CD4-positive, CD25-positive, alpha-beta regulatory T cell (primary cell): ENCODE measurements around the gene WDR37. TPM values are rescaled to one million over a fixed set of nuclear protein-coding genes. Genes with fewer than 3 reads are reported as not detected.
A peak's percentile ranks its signal among the peaks of the same experiment; 100 is the strongest.

ENCODE experiments used
- ATAC-seq, 2 donors: fragments of 150-1000 bp; cut with Tn5 transposase; one replicate each; pipeline ENCODE4 v1.10.0; 2021; ENCODE audit warnings: low read depth in 2 of 2, moderate number of reproducible peaks in 2 of 2, moderate library complexity in 1 of 2
- DNase-seq, 3 donors: peaks; one replicate each; pipeline versions ENCODE4 v3.0.0 to v3.0.0-alpha.2; 2012 to 2022; ENCODE audit warnings: mixed read lengths in 1 of 3
- H3K27ac ChIP-seq: one replicate; pipeline ENCODE4 v1.7.0; 2013; ENCODE audit warnings: mild to moderate bottlenecking, low read length; ENCODE audit not compliant: insufficient read depth, poor library complexity, severe bottlenecking
- H3K27me3 ChIP-seq: one replicate; pipeline ENCODE4 v1.7.0; 2013; ENCODE audit warnings: low read length; ENCODE audit not compliant: control insufficient read depth, insufficient read depth
- H3K36me3 ChIP-seq: one replicate; pipeline ENCODE4 v1.7.0; 2013; ENCODE audit warnings: mild to moderate bottlenecking, low read length, moderate library complexity; ENCODE audit not compliant: control insufficient read depth, insufficient read depth
- H3K4me1 ChIP-seq: 2 replicates; pipeline ENCODE4 v1.7.0; 2013; ENCODE audit warnings: mild to moderate bottlenecking, low read length; ENCODE audit not compliant: insufficient read depth, control insufficient read depth, poor library complexity, severe bottlenecking
- H3K4me3 ChIP-seq: one replicate; pipeline ENCODE4 v1.7.0; 2013; ENCODE audit warnings: low read depth, mild to moderate bottlenecking, low read length, moderate library complexity
- H3K9me3 ChIP-seq, 2 experiments: 1 replicate in 1 of 2; 2 replicates in 1 of 2; pipeline ENCODE4 v1.7.0; 2013; ENCODE audit warnings: low read length in 2 of 2, mild to moderate bottlenecking in 1 of 2, moderate library complexity in 1 of 2; ENCODE audit not compliant: control insufficient read depth in 2 of 2
- H3K27ac Mint-ChIP-seq, 3 donors: one replicate each; pipeline ENCODE4 v1.8.0; 2020 to 2022; ENCODE audit warnings: mild to moderate bottlenecking in 3 of 3, mixed read lengths in 3 of 3, moderate library complexity in 2 of 3
- H3K27me3 Mint-ChIP-seq: one replicate; pipeline ENCODE4 v1.8.0; 2022; ENCODE audit warnings: mild to moderate bottlenecking, mixed read lengths
- H3K36me3 Mint-ChIP-seq: one replicate; pipeline ENCODE4 v1.8.0; 2020; ENCODE audit warnings: mixed read lengths
- H3K4me1 Mint-ChIP-seq, 4 donors: one replicate each; pipeline ENCODE4 v1.8.0; 2020 to 2022; ENCODE audit warnings: mixed read lengths in 4 of 4, mild to moderate bottlenecking in 1 of 4
- H3K4me3 Mint-ChIP-seq, 4 donors: one replicate each; pipeline ENCODE4 v1.8.0; 2020 to 2022; ENCODE audit warnings: mild to moderate bottlenecking in 4 of 4, mixed read lengths in 4 of 4, moderate library complexity in 3 of 4
- H3K9me3 Mint-ChIP-seq, 7 donors: one replicate each; pipeline ENCODE4 v1.8.0; 2020 to 2022; ENCODE audit warnings: mixed read lengths in 7 of 7, mild to moderate bottlenecking in 3 of 7, moderate library complexity in 2 of 7
- polyA plus RNA-seq, 4 donors: library from polyadenylated mRNA; unstranded; fragments of 300-500 nt; fragmentation: Illumina TruSeq; gene quantifications; one replicate each; pipeline ENCODE4 v1.2.3, GENCODE V29; 2021
- total RNA-seq: library from RNA; stranded (reverse); gene quantifications from one replicate; pipeline ENCODE4 v1.2.3, GENCODE V29; 2022

The WDR37 gene
- total and polyA plus RNA-seq, 5 donors from 2014 or later, result 10.6 to 31.6 (median 12.8) TPM

- H3K4me3 ChIP-seq, result no peak overlapping the region
- no peaks in the 10 kb centered on the region for H3K27me3 ChIP-seq
- H3K9me3 Mint-ChIP-seq, result peaks cover 2 to 24% (median 8%) of the 10 kb centered on the region in 7 donors
- no peaks in the 10 kb centered on the region for H3K36me3 Mint-ChIP-seq
- DNase-seq (no peak), ATAC-seq (no peak)
- no peaks in the 10 kb centered on the region for H3K4me1 Mint-ChIP-seq
- no peak overlapping the region for H3K27ac Mint-ChIP-seq
- peaks cover 15 to 20% of the 10 kb centered on the region in 2 experiments for H3K9me3 ChIP-seq
- no peak overlapping the region for H3K4me3 Mint-ChIP-seq
- peaks cover 22% of the 10 kb centered on the region for H3K27me3 Mint-ChIP-seq
- no peaks in the 10 kb centered on the region for H3K4me1 ChIP-seq
- H3K36me3 ChIP-seq, result no peaks in the 10 kb centered on the region
- no peak overlapping the region for H3K27ac ChIP-seq
Observed at GRCh38 chr10:1141261-1141660, 85.1 kb downstream of the WDR37 start.

- no peak for DNase-seq
- H3K4me3 Mint-ChIP-seq, result no peak overlapping the region
- peaks cover 2 to 26% (median 8%) of the 10 kb centered on the region in 7 donors for H3K9me3 Mint-ChIP-seq
Observed at GRCh38 chr10:1141701-1142100, 85.5 kb downstream of the WDR37 start.

DNA sequence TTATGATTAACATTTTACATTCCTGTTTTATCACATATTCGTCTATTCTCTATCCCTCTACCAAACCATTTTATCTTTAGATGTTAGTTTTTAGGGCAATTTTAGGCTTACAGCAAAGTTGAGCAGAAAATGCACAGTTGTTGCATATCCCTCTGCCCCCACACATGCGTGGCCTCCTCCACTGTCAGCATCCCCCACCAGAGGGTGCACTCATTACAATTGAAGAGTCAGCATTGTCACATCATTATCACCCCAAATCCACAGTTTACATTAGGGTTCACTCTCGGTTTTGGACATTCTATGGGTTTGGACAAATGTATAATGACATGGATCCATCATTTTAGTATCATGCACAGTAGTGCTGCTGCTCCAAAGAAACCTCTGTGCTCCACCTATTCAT lies 86.4 kb downstream of the WDR37 start:
- Mint-ChIP-seq H3K27me3 (peaks cover 22% of the 10 kb centered on the region), H3K27ac (no peak overlapping the region)

More at GRCh38 chr10:1141701-1142100, 85.5 kb downstream of the WDR37 start:
- no peaks in the 10 kb centered on the region for H3K27me3 ChIP-seq
- no peaks in the 10 kb centered on the region for H3K4me1 ChIP-seq
- H3K27ac ChIP-seq, result no peak overlapping the region
- no peak overlapping the region for H3K27ac Mint-ChIP-seq
- no peak overlapping the region for H3K4me3 ChIP-seq
- ATAC-seq, result no peak
- H3K27me3 Mint-ChIP-seq, result peaks cover 22% of the 10 kb centered on the region
- H3K9me3 ChIP-seq, result peaks cover 18 to 22% of the 10 kb centered on the region in 2 experiments
- H3K36me3 ChIP-seq, result no peaks in the 10 kb centered on the region
- no peaks in the 10 kb centered on the region for H3K4me1 Mint-ChIP-seq
- no peaks in the 10 kb centered on the region for H3K36me3 Mint-ChIP-seq

DNA sequence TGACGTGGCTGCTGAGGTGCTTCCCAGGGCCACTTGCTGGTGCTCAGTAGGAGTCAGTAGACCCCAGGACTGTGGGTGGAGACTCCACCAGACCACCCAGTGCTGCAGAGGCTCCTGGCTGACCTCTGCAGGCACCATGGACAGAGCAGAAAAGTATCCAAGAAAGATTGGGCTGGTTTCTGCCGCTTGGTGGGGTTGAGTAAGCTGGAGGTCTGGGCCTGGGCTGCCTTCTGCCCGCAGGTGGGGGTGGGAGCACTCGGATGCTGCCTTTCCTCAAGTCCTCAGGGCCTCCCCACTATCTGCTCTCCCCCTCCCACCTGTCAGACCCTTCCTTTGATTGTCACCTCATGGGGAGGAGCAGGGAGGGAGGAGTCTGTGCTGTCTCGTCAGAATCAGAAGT lies 91.6 kb downstream of the WDR37 start:
- Mint-ChIP-seq H3K4me3 (no peak overlapping the region), H3K9me3 (peaks cover 0 to 14% (median 2%) of the 10 kb centered on the region in 7 donors), H3K4me1 (peaks cover 5 to 24% (median 10%) of the 10 kb centered on the region in 4 donors), H3K27ac (no peak overlapping the region), H3K36me3 (no peaks in the 10 kb centered on the region), H3K27me3 (peaks cover 6% of the 10 kb centered on the region)
- Histone ChIP-seq H3K4me3 (no peak overlapping the region), H3K27ac (no peak overlapping the region), H3K27me3 (no peaks in the 10 kb centered on the region), H3K9me3 (peaks cover 5 to 10% of the 10 kb centered on the region in 2 experiments), H3K36me3 (no peaks in the 10 kb centered on the region), H3K4me1 (peaks cover 5% of the 10 kb centered on the region)
- no peak for ATAC-seq
- no peak for DNase-seq

More for the DNA sequence above, 86.4 kb downstream of the WDR37 start:
- Histone ChIP-seq H3K9me3 (peaks cover 18 to 23% of the 10 kb centered on the region in 2 experiments), H3K4me1 (no peaks in the 10 kb centered on the region), H3K27me3 (no peaks in the 10 kb centered on the region), H3K36me3 (no peaks in the 10 kb centered on the region), H3K4me3 (no peak overlapping the region), H3K27ac (no peak overlapping the region)
- Mint-ChIP-seq H3K4me1 (no peaks in the 10 kb centered on the region), H3K4me3 (no peak overlapping the region), H3K36me3 (no peaks in the 10 kb centered on the region), H3K9me3 (peaks cover 2 to 31% (median 8%) of the 10 kb centered on the region in 7 donors)
- DNase-seq (peak in 1 of 3 donors; percentile 50), ATAC-seq (no peak)

DNA sequence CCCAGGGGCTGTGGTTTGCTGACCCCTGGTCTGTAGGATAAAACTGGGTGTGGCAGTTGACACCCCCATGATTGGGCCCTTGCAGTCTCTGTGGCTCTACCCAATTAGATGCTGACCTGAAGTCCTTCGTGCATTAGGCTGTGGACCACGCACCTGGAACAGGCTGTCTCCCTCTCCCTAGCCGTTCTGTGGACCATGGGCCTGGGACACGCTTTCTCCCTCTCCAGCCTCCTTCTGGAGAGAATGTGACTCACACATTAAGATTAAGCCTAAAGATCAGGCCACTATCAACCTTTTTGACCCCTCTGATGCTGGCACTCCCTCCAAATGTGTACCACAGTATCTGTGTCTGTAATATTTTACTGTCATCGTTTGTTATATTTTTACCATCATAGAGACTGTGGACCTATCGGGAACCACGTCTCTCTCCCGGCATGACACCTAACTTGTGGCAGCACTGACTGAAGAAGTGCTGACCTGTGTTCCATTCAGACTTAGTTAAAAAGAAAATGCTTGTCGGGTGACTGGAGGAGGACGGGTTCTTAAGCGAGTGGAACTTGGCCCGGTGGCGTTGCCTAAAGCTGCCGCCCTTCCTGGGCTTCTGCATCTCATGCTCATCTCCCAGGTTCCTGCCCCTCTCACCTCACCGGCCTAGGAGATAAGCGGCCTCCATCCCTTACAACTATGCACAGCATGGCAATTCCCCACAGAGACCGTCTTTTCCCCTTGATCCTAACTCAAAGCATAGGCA lies 92.8 kb downstream of the WDR37 start:
- Histone ChIP-seq H3K27me3 (no peaks in the 10 kb centered on the region), H3K36me3 (no peaks in the 10 kb centered on the region), H3K4me1 (peaks cover 5% of the 10 kb centered on the region), H3K27ac (no peak overlapping the region), H3K9me3 (peaks cover 5 to 10% of the 10 kb centered on the region in 2 experiments), H3K4me3 (no peak overlapping the region)
- Mint-ChIP-seq H3K27me3 (peaks cover 6% of the 10 kb centered on the region), H3K9me3 (peaks cover 0 to 14% (median 2%) of the 10 kb centered on the region in 7 donors), H3K4me3 (no peak overlapping the region), H3K4me1 (peaks cover 5 to 24% (median 10%) of the 10 kb centered on the region in 4 donors), H3K36me3 (no peaks in the 10 kb centered on the region), H3K27ac (no peak overlapping the region)
- ATAC-seq (no peak), DNase-seq (no peak)

GRCh38 chr10:1149793-1150637 lies 93.8 kb downstream of the WDR37 start:
- Histone ChIP-seq H3K27me3 (no peaks in the 10 kb centered on the region), H3K36me3 (no peaks in the 10 kb centered on the region), H3K9me3 (peaks cover 5 to 10% of the 10 kb centered on the region in 2 experiments), H3K27ac (no peak overlapping the region), H3K4me1 (peaks cover 5% of the 10 kb centered on the region), H3K4me3 (peak overlapping the region; percentile 41)
- DNase-seq (peak in 2 of 3 donors; percentile 14 to 82), ATAC-seq (peak; percentile 67 to 83)
- peaks cover 0 to 14% (median 0%) of the 10 kb centered on the region in 7 donors for H3K9me3 Mint-ChIP-seq
- H3K27me3 Mint-ChIP-seq, result peaks cover 6% of the 10 kb centered on the region
- no peak overlapping the region for H3K4me3 Mint-ChIP-seq
- peaks cover 5 to 24% (median 10%) of the 10 kb centered on the region in 4 donors for H3K4me1 Mint-ChIP-seq
- H3K27ac Mint-ChIP-seq, result peak overlapping the region; percentile 1 to 82 (median 6)
- no peaks in the 10 kb centered on the region for H3K36me3 Mint-ChIP-seq

DNA sequence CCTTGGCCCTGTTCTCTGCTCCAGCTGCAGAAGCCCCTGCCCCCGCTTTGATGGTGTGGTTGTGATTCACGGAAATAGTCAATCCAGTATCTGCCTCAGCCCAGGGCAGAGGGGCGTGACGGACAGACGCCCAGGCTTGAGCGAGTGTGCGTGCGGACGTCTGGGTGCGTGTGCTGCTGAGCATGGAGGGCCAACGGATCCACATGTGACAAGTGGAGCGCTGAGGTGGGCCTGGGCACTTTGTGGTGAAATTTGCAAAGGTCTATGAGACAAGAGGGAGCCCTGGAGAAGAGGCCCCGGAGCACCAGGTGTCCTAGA lies 94.4 kb downstream of the WDR37 start:
- peaks cover 0 to 13% (median 0%) of the 10 kb centered on the region in 7 donors for H3K9me3 Mint-ChIP-seq
- H3K27ac Mint-ChIP-seq, result peak overlapping the region in 2 of 3 donors; percentile 1 to 5
- no peak for DNase-seq

More for the DNA sequence above, 94.4 kb downstream of the WDR37 start:
- H3K4me3 Mint-ChIP-seq, result no peak overlapping the region
- peaks cover 6% of the 10 kb centered on the region for H3K27me3 Mint-ChIP-seq
- peaks cover 5 to 24% (median 10%) of the 10 kb centered on the region in 4 donors for H3K4me1 Mint-ChIP-seq
- H3K36me3 Mint-ChIP-seq, result no peaks in the 10 kb centered on the region
- H3K9me3 ChIP-seq, result peaks cover 5 to 9% of the 10 kb centered on the region in 2 experiments
- H3K27me3 ChIP-seq, result no peaks in the 10 kb centered on the region
- peaks cover 5% of the 10 kb centered on the region for H3K4me1 ChIP-seq
- no peak overlapping the region for H3K27ac ChIP-seq
- no peak for ATAC-seq
- no peak overlapping the region for H3K4me3 ChIP-seq
- no peaks in the 10 kb centered on the region for H3K36me3 ChIP-seq
